Measurements from ENCODE around the gene PITPNM3.

Gene PITPNM3

GRCh38 chr17:6556121-6557039 lies at the start of gene PITPNM3:
TSS of gene PITPNM3 (minus strand) at chr17:6556555. CDS start at chr17:6556406, 149 bp downstream.
- H3K4me3 ChIP-seq (ENCODE audit: low read depth, low read length): peak within 1 kb of the TSS; percentile 40
- H3K27me3 ChIP-seq (ENCODE audit: control insufficient read depth, insufficient read depth, low read length): no peaks in the 10 kb centered on the region
- no peak within 1 kb of the TSS for H3K27ac ChIP-seq
- no peak within 1 kb of the TSS for H3K9ac ChIP-seq
- H3K4me1 ChIP-seq: no peaks in the 10 kb centered on the region
- H3K79me2 ChIP-seq: no peaks in the 10 kb centered on the region
- peak within 1 kb of the TSS; percentile 84 for H2AFZ ChIP-seq
- no peaks in the 10 kb centered on the region for H3K9me3 ChIP-seq (ENCODE audit: control insufficient read depth, low read length)
- TF ChIP-seq CTCF (IDR thresholded peaks at IDR 0.05): no peak
- H3K4me2 ChIP-seq (ENCODE audit: low read length): peak within 1 kb of the TSS; percentile 89
- H3K36me3 ChIP-seq (ENCODE audit: control insufficient read depth, insufficient read depth, low read length): no peaks in the 10 kb centered on the region

- H3K4me3 ChIP-seq (ENCODE audit: low read depth, low read length): no peak overlapping the region
- no peak for TF ChIP-seq CTCF (IDR thresholded peaks at IDR 0.05)
- no peaks in the 10 kb centered on the region for H3K79me2 ChIP-seq
- H3K4me2 ChIP-seq (ENCODE audit: low read length): no peak overlapping the region
- no peak overlapping the region for H3K27ac ChIP-seq
- H3K4me1 ChIP-seq: no peaks in the 10 kb centered on the region
- H2AFZ ChIP-seq: no peak overlapping the region
- H3K9ac ChIP-seq: no peak overlapping the region
- no peaks in the 10 kb centered on the region for H3K27me3 ChIP-seq (ENCODE audit: control insufficient read depth, insufficient read depth, low read length)
- no peaks in the 10 kb centered on the region for H3K36me3 ChIP-seq (ENCODE audit: control insufficient read depth, insufficient read depth, low read length)
- no peaks in the 10 kb centered on the region for H3K9me3 ChIP-seq (ENCODE audit: control insufficient read depth, low read length)
Measured at GRCh38 chr17:6605142-6605541, 48.8 kb upstream of the PITPNM3 start.

DNA sequence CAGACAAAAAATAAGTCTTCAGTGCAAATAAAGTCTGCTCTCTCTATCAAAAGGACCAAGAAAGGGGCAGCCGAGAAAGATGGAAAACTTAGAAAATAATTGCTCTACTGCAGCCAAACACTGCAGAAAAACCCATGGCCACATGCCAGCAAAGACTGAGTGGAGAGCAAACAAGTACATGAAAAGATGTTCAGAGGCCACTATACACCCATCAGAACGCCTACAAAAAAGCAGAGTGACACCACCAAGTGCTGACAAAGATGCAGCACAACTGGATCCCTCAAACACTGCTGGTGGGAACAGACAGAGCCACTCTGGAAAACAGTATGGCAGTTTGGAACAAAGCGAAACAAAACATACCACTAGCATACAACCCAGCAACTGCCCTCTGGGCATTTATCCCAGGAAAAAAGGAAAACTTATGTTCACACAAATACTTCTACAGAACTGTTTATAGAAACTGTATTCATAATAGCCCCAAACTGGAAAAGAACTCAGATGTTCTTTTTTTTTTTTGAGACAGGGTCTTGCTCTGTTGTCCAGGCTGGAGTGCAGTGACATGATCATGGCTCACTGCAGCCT lies 47.5 kb upstream of the PITPNM3 start:
- H3K4me2 ChIP-seq (ENCODE audit: low read length): no peak overlapping the region
- no peaks in the 10 kb centered on the region for H3K36me3 ChIP-seq (ENCODE audit: control insufficient read depth, insufficient read depth, low read length)
- no peaks in the 10 kb centered on the region for H3K9me3 ChIP-seq (ENCODE audit: control insufficient read depth, low read length)
- no peaks in the 10 kb centered on the region for H3K27me3 ChIP-seq (ENCODE audit: control insufficient read depth, insufficient read depth, low read length)
- no peak for TF ChIP-seq CTCF (IDR thresholded peaks at IDR 0.05)
- no peak overlapping the region for H3K27ac ChIP-seq
- no peaks in the 10 kb centered on the region for H3K4me1 ChIP-seq
- H3K4me3 ChIP-seq (ENCODE audit: low read depth, low read length): no peak overlapping the region
- H3K79me2 ChIP-seq: no peaks in the 10 kb centered on the region
- no peak overlapping the region for H2AFZ ChIP-seq
- H3K9ac ChIP-seq: no peak overlapping the region

GRCh38 chr17:6602141-6602540 lies 45.8 kb upstream of the PITPNM3 start:
- Histone ChIP-seq H3K4me1 (no peaks in the 10 kb centered on the region), H3K9ac (no peak overlapping the region), H3K36me3 (ENCODE audit: control insufficient read depth, insufficient read depth, low read length) (no peaks in the 10 kb centered on the region), H3K4me2 (ENCODE audit: low read length) (no peak overlapping the region), H3K79me2 (no peaks in the 10 kb centered on the region), H3K4me3 (ENCODE audit: low read depth, low read length) (no peak overlapping the region), H3K27me3 (ENCODE audit: control insufficient read depth, insufficient read depth, low read length) (no peaks in the 10 kb centered on the region), H3K27ac (no peak overlapping the region), H3K9me3 (ENCODE audit: control insufficient read depth, low read length) (no peaks in the 10 kb centered on the region), H2AFZ (no peak overlapping the region)
- no peak for TF ChIP-seq CTCF (IDR thresholded peaks at IDR 0.05)
